HG03045 (cell line): Measurements from ENCODE around the gene USP17L19.
"Not testable (repeated sequence)": the region's sequence is repeated elsewhere in the genome, so short reads cannot be mapped to it uniquely, and the experiment has no call there.

Source experiments
- ATAC-seq: cut with Tn5 transposase; IDR thresholded peaks from one replicate; pipeline ENCODE4 v1.9.1; 2021; ENCODE audit warnings: mild to moderate bottlenecking, moderate library complexity; ENCODE audit not compliant: unreplicated experiment

The USP17L19 gene, protein sequence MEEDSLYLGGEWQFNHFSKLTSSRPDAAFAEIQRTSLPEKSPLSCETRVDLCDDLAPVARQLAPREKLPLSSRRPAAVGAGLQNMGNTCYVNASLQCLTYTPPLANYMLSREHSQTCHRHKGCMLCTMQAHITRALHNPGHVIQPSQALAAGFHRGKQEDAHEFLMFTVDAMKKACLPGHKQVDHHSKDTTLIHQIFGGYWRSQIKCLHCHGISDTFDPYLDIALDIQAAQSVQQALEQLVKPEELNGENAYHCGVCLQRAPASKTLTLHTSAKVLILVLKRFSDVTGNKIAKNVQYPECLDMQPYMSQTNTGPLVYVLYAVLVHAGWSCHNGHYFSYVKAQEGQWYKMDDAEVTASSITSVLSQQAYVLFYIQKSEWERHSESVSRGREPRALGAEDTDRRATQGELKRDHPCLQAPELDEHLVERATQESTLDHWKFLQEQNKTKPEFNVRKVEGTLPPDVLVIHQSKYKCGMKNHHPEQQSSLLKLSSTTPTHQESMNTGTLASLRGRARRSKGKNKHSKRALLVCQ

DNA sequence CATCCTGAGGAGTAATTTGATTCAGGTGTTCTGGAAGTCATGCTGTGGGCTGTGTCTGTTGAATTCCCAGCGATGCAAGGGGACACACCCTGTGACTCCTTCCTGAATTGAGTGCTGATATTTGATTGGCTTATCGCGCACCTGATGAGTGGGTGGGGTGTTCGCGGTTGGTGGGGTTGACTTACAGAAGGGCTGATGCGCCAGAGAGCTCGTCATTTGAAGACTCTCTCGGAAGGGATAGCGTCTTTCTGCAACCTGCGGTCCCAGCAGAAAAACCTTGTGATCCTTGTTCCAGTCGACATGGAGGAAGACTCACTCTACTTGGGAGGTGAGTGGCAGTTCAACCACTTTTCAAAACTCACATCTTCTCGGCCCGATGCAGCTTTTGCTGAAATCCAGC lies at the start of gene USP17L19:
Gene USP17L19 (plus strand): TSS at position 301 of the 400 bp plus-strand sequence. CDS start 0 bp downstream, at position 301.
- not testable (repeated sequence) for ATAC-seq

DNA sequence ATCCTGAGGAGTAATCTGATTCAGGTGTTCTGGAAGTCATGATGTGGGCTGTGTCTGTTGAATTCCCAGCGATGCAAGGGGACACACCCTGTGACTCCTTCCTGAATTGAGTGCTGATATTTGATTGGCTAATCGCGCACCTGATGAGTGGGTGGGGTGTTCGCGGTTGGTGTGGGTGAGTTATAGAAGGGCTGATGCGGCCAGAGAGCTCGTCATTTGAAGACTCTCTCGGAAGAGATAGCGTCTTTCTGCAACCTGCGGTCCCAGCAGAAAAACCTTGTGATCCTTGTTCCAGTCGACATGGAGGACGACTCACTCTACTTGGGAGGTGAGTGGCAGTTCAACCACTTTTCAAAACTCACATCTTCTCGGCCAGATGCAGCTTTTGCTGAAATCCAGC lies 42.8 kb upstream of the USP17L19 start, which contains the start of gene USP17L10:
Gene USP17L10 (plus strand): TSS at position 301 of the 400 bp plus-strand sequence. CDS start 0 bp downstream, at position 301.
- ATAC-seq, result not testable (repeated sequence)

DNA sequence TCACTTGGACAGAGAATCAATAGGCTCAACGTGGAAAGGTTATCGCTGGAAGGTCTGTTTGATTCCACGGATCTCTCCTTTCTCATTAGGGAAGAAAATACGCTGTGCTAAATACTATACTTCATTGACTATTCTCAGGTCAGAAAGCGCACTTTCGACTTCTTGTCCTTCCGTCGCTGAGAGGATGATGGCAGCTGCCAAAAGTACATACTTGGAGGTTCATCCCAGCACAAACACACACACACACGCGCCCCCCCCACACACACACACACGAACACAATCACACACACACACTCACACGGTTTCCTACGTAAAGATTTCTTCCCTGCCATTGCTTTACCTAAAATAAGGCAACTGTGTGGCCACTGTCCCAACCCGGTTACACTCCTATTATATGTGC lies 38.5 kb upstream of the USP17L19 start:
- not testable (repeated sequence) for ATAC-seq

DNA sequence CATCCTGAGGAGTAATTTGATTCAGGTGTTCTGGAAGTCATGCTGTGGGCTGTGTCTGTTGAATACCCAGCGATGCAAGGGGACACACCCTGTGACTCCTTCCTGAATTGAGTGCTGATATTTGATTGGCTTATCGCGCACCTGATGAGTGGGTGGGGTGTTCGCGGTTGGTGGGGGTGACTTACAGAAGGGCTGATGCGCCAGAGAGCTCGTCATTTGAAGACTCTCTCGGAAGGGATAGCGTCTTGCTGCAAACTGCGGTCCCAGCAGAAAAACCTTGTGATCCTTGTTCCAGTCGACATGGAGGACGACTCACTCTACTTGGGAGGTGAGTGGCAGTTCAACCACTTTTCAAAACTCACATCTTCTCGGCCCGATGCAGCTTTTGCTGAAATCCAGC lies 38.1 kb upstream of the USP17L19 start, which contains the start of gene USP17L11:
Gene USP17L11 (plus strand): TSS at position 301 of the 400 bp plus-strand sequence. CDS start 0 bp downstream, at position 301.
- not testable (repeated sequence) for ATAC-seq

DNA sequence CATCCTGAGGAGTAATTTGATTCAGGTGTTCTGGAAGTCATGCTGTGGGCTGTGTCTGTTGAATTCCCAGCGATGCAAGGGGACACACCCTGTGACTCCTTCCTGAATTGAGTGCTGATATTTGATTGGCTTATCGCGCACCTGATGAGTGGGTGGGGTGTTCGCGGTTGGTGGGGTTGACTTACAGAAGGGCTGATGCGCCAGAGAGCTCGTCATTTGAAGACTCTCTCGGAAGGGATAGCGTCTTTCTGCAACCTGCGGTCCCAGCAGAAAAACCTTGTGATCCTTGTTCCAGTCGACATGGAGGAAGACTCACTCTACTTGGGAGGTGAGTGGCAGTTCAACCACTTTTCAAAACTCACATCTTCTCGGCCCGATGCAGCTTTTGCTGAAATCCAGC lies 33.3 kb upstream of the USP17L19 start, which contains the start of gene USP17L12:
Gene USP17L12 (plus strand): TSS at position 301 of the 400 bp plus-strand sequence. CDS start 0 bp downstream, at position 301.
- ATAC-seq, result not testable (repeated sequence)

DNA sequence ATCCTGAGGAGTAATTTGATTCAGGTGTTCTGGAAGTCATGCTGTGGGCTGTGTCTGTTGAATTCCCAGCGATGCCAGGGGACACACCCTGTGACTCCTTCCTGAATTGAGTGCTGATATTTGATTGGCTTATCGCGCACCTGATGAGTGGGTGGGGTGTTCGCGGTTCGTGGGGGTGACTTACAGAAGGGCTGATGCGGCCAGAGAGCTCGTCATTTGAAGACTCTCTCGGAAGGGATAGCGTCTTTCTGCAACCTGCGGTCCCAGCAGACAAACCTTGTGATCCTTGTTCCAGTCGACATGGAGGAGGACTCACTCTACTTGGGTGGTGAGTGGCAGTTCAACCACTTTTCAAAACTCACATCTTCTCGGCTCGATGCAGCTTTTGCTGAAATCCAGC lies 28.6 kb upstream of the USP17L19 start, which contains the start of gene USP17L13:
Gene USP17L13 (plus strand): TSS at position 301 of the 400 bp plus-strand sequence. CDS start 0 bp downstream, at position 301.
- not testable (repeated sequence) for ATAC-seq

DNA sequence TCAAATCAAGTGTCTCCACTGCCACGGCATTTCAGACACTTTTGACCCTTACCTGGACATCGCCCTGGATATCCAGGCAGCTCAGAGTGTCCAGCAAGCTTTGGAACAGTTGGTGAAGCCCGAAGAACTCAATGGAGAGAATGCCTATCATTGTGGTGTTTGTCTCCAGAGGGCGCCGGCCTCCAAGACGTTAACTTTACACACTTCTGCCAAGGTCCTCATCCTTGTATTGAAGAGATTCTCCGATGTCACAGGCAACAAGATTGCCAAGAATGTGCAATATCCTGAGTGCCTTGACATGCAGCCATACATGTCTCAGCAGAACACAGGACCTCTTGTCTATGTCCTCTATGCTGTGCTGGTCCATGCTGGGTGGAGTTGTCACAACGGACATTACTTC lies 22.9 kb upstream of the USP17L19 start:
- ATAC-seq, result not testable (repeated sequence)

DNA sequence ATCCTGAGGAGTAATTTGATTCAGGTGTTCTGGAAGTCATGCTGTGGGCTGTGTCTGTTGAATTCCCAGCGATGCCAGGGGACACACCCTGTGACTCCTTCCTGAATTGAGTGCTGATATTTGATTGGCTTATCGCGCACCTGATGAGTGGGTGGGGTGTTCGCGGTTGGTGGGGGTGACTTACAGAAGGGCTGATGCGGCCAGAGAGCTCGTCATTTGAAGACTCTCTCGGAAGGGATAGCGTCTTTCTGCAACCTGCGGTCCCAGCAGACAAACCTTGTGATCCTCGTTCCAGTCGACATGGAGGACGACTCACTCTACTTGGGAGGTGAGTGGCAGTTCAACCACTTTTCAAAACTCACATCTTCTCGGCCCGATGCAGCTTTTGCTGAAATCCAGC lies 19.1 kb upstream of the USP17L19 start, which contains the start of gene USP17L15:
Gene USP17L15 (plus strand): TSS at position 301 of the 400 bp plus-strand sequence. CDS start 0 bp downstream, at position 301.
- not testable (repeated sequence) for ATAC-seq

DNA sequence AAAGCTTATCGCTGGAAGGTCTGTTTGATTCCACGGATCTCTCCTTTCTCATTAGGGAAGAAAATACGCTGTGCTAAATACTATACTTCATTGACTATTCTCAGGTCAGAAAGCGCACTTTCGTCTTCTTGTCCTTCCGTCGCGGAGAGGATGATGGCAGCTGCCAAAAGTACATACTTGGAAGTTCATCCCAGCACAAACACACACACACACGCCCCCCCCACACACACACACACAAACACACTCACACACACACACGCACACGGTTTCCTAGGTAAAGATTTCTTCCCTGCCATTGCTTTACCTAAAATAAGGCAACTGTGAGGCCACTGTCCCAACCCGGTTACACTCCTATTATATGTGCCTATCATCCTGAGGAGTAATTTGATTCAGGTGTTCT lies 14.7 kb upstream of the USP17L19 start:
- ATAC-seq, result not testable (repeated sequence)

DNA sequence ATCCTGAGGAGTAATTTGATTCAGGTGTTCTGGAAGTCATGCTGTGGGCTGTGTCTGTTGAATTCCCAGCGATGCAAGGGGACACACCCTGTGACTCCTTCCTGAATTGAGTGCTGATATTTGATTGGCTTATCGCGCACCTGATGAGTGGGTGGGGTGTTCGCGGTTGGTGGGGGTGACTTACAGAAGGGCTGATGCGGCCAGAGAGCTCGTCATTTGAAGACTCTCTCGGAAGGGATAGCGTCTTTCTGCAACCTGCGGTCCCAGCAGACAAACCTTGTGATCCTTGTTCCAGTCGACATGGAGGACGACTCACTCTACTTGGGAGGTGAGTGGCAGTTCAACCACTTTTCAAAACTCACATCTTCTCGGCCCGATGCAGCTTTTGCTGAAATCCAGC lies 9.6 kb upstream of the USP17L19 start, which contains the start of gene USP17L17:
Gene USP17L17 (plus strand): TSS at position 301 of the 400 bp plus-strand sequence. CDS start 0 bp downstream, at position 301.
- ATAC-seq, result not testable (repeated sequence)

DNA sequence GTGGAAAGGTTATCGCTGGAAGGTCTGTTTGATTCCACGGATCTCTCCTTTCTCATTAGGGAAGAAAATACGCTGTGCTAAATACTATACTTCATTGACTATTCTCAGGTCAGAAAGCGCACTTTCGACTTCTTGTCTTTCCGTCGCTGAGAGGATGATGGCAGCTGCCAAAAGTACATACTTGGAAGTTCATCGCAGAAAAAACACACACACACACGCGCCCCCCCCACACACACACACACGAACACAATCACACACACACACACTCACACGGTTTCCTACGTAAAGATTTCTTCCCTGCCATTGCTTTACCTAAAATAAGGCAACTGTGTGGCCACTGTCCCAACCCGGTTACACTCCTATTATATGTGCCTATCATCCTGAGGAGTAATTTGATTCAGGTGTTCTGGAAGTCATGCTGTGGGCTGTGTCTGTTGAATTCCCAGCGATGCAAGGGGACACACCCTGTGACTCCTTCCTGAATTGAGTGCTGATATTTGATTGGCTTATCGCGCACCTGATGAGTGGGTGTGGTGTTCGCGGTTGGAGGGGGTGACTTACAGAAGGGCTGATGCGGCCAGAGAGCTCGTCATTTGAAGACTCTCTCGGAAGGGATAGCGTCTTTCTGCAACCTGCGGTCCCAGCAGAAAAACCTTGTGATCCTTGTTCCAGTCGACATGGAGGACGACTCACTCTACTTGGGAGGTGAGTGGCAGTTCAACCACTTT lies 5.1 kb upstream of the USP17L19 start, which contains the start of gene USP17L18:
Gene USP17L18 (plus strand): TSS at position 678 of the 728 bp plus-strand sequence. CDS start 0 bp downstream, at position 678.
- not testable (repeated sequence) for ATAC-seq

DNA sequence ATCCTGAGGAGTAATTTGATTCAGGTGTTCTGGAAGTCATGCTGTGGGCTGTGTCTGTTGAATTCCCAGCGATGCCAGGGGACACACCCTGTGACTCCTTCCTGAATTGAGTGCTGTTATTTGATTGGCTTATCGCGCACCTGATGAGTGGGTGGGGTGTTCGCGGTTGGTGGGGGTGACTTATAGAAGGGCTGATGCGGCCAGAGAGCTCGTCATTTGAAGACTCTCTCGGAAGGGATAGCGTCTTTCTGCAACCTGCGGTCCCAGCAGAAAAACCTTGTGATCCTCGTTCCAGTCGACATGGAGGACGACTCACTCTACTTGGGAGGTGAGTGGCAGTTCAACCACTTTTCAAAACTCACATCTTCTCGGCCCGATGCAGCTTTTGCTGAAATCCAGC lies 4.6 kb downstream of the USP17L19 start, which contains the start of gene USP17L20:
Gene USP17L20 (plus strand): TSS at position 301 of the 400 bp plus-strand sequence. CDS start 0 bp downstream, at position 301.
- ATAC-seq, result not testable (repeated sequence)

DNA sequence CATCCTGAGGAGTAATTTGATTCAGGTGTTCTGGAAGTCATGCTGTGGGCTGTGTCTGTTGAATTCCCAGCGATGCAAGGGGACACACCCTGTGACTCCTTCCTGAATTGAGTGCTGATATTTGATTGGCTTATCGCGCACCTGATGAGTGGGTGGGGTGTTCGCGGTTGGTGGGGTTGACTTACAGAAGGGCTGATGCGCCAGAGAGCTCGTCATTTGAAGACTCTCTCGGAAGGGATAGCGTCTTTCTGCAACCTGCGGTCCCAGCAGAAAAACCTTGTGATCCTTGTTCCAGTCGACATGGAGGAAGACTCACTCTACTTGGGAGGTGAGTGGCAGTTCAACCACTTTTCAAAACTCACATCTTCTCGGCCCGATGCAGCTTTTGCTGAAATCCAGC lies 9.4 kb downstream of the USP17L19 start, which contains the start of gene USP17L21:
Gene USP17L21 (plus strand): TSS at position 301 of the 400 bp plus-strand sequence. CDS start 0 bp downstream, at position 301.
- ATAC-seq, result not testable (repeated sequence)

DNA sequence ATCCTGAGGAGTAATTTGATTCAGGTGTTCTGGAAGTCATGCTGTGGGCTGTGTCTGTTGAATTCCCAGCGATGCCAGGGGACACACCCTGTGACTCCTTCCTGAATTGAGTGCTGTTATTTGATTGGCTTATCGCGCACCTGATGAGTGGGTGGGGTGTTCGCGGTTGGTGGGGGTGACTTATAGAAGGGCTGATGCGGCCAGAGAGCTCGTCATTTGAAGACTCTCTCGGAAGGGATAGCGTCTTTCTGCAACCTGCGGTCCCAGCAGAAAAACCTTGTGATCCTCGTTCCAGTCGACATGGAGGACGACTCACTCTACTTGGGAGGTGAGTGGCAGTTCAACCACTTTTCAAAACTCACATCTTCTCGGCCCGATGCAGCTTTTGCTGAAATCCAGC lies 14.1 kb downstream of the USP17L19 start, which contains the start of gene USP17L22:
Gene USP17L22 (plus strand): TSS at position 301 of the 400 bp plus-strand sequence. CDS start 0 bp downstream, at position 301.
- ATAC-seq, result not testable (repeated sequence)

DNA sequence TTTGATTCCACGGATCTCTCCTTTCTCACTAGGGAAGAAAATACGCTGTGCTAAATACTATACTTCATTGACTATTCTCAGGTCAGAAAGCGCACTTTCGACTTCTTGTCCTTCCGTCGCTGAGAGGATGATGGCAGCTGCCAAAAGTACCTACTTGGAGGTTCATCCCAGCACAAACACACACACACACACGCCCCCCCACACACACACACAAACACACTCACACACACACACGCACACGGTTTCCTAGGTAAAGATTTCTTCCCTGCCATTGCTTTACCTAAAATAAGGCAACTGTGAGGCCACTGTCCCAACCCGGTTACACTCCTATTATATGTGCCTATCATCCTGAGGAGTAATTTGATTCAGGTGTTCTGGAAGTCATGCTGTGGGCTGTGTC lies 18.5 kb downstream of the USP17L19 start:
- ATAC-seq, result not testable (repeated sequence)
